ENCODE results near the gene ALDH3B1.

DNA sequence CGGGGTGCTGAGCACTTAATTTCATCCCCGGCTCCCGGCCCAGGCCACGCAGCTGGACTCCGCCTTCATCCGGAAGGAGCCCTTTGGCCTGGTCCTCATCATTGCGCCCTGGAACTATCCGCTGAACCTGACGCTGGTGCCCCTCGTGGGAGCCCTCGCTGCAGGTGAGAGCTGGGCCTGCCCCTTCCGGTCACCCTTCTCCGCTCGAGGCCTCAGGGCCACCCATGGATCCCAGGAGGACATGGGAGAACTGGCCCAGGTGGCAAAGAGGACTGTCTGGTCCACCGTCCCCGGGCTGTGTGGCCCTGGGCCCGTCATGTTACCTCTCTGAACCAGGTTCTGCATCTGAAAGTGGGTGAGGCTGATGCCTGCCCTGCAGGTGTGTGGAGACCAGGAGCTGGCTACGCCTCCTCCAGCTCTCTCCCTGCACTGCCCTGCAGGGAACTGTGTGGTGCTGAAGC, 8.6 kb downstream of the ALDH3B1 start:
- TF ChIP-seq CTCF (IDR thresholded peaks at IDR 0.05), result no peak
- TF ChIP-seq ZFX (IDR thresholded peaks at IDR 0.05; ENCODE audit: borderline replicate concordance), result no peak
